Measurements from ENCODE around the gene CD79B.
A peak's percentile ranks its signal among the peaks of the same experiment; 100 is the strongest.
"Not testable (repeated sequence)": the region's sequence is repeated elsewhere in the genome, so short reads cannot be mapped to it uniquely, and the experiment has no call there.

The CD79B gene

DNA sequence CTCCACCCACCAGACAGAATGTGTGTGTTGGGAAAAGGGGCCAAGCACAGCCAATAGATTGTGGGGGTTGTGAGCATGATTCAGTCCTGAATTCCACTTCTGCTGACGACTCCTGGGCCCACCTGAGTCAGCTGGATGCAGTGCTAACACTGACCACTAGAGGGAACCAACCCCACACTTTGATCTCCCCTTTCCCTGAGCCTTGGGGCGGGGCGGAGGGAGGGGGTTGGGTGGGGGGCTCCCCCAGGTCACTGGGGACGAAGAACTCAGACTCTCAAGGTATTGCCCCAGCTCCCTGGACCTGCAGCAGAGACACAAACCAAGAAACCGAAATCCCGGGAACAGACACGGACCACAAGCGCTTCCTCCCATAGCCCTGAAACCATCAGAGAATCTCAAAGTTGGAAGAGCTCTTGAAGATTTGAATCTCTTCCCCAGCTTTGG is 20.5 kb downstream of the CD79B start:
- TF ChIP-seq, protein P1, sequence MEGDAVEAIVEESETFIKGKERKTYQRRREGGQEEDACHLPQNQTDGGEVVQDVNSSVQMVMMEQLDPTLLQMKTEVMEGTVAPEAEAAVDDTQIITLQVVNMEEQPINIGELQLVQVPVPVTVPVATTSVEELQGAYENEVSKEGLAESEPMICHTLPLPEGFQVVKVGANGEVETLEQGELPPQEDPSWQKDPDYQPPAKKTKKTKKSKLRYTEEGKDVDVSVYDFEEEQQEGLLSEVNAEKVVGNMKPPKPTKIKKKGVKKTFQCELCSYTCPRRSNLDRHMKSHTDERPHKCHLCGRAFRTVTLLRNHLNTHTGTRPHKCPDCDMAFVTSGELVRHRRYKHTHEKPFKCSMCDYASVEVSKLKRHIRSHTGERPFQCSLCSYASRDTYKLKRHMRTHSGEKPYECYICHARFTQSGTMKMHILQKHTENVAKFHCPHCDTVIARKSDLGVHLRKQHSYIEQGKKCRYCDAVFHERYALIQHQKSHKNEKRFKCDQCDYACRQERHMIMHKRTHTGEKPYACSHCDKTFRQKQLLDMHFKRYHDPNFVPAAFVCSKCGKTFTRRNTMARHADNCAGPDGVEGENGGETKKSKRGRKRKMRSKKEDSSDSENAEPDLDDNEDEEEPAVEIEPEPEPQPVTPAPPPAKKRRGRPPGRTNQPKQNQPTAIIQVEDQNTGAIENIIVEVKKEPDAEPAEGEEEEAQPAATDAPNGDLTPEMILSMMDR (IDR thresholded peaks at IDR 0.05; ENCODE audit: extremely low read depth, insufficient read depth, missing control alignments): peak; percentile 79
- DNase-seq (ENCODE audit: low spot score): peak; percentile 69
- in situ Hi-C loops (cut with MboI; ENCODE audit: low pct_unique_long_range_greater_than_20kb, low sequenced_read_pairs, unreplicated experiment): loop anchor here (10.0 to 25.0 kb wide), 3 partner anchors 103 to 376 kb away; partner anchors contain the start of gene ERN1

DNA sequence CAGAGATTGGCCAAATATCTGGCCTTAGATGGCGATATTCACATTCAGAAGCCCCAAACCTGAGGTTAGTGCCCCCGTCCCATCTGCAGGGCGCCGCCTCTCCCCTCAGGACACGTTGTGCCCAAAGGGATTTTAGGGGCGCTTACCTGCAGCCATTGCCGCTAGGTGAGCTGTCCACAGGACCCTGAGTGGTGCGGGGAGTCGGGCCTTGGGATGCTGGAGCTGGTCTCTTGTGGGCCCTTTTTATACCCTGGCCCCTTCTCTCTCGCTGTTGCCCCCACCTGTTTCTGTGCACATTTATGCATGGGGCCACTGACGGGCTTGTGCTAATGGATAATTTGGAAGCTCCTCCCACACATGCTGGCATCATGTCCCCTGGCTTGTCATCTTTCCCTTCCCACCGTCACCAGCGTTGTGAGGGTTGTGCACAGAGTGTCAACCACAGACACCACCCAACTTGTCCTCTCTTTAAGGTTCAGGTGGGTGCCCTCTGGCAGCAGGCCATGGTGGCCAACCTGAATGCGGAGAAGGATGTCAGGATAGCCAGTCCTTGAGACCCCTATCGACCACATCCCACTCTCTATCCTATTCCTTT is 21.0 kb downstream of the CD79B start, which contains the start of gene CSHL1:
Gene CSHL1, minus strand, starts transcription at position 218 of the 595 bp plus-strand sequence. Its CDS starts 62 bp downstream, at position 156.
- no peak for DNase-seq (ENCODE audit: low spot score)
- in situ Hi-C loops (cut with MboI; ENCODE audit: low pct_unique_long_range_greater_than_20kb, low sequenced_read_pairs, unreplicated experiment): loop anchor here (10.0 to 25.0 kb wide), 3 partner anchors 104 to 376 kb away; partner anchors contain the start of gene ERN1
- TF ChIP-seq, protein P1 (IDR thresholded peaks at IDR 0.05; ENCODE audit: extremely low read depth, insufficient read depth, missing control alignments): peak; percentile 19

DNA sequence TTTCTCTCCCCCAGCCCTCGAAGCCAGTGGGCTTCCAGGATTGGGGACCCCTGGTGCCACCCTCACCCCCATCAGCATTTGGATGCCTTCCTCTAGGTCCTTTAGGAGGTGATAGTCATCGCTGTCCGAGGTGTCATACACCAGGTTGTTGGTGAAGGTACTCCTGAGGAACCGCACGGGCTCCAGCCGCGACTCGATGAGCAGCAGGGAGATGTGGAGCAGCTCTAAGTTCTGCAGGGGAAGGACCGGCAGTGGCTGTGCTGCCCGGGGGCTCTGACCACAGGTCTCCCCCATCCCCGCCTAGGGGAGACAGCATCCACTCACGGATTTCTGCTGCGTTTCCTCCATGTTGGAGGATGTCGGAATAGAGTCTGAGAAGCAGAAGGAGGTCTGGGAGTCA is 22.0 kb downstream of the CD79B start:
- in situ Hi-C loops (cut with MboI; ENCODE audit: low pct_unique_long_range_greater_than_20kb, low sequenced_read_pairs, unreplicated experiment): loop anchor here (10.0 to 25.0 kb wide), 3 partner anchors 105 to 377 kb away; partner anchors contain the start of gene ERN1
- TF ChIP-seq, protein P1 (IDR thresholded peaks at IDR 0.05; ENCODE audit: extremely low read depth, insufficient read depth, missing control alignments): no peak
- no peak for DNase-seq (ENCODE audit: low spot score)

DNA sequence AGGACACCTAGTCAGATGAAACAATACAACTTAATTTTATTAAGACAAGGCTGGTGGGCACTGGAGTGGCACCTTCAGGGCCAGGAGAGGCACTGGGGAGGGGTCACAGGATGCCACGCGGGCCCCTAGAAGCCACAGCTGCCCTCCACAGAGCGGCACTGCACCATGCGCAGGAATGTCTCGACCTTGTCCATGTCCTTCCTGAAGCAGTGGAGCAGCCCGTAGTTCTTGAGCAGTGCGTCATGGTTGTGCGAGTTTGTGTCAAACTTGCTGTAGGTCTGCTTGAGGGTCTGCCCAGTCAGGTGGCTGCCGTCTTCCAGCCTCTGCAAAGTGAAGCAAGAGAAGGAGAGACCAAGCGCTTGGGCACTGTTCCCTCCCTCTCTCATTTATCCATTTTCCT is 22.5 kb downstream of the CD79B start:
- DNase-seq (ENCODE audit: low spot score): not testable (repeated sequence)
- in situ Hi-C loops (cut with MboI; ENCODE audit: low pct_unique_long_range_greater_than_20kb, low sequenced_read_pairs, unreplicated experiment): loop anchor here (25.0 kb wide), 1 partner anchor 378 kb away; no protein-coding TSS in a partner anchor

DNA sequence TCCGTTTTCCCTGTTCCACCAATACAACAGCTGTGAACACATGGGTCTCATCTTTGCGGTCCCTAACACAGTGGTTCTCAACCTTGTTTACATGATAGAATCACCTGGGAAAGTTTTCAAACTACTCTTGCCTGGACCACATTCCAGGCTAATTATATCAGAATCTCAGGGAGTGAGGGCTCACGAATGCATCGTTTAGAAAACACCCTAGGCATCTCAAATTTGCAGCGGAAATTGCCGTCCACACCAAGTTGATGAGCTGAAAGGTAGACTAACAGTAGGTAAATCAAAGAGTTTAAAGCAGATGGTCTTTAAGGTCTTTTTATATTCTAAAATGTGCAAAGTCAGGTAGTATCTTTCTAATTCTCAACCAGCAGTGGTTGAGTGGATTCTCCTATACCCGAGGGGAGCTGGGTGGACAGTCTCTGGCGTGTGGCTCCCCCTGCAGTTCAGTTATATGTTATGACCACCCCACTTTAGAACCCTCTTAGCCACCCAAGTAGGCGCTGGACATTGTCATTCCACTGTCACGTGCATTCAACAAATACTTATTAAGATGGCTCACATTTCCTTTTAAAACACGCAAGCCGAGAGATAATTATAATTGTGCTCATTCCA is 24.9 kb downstream of the CD79B start:
- in situ Hi-C loops (cut with MboI; ENCODE audit: low pct_unique_long_range_greater_than_20kb, low sequenced_read_pairs, unreplicated experiment): loop anchor here (25.0 kb wide), 1 partner anchor 380 kb away; no protein-coding TSS in a partner anchor
- TF ChIP-seq, protein P1 (IDR thresholded peaks at IDR 0.05; ENCODE audit: extremely low read depth, insufficient read depth, missing control alignments): peak; percentile 20
- not testable (repeated sequence) for DNase-seq (ENCODE audit: low spot score)

DNA sequence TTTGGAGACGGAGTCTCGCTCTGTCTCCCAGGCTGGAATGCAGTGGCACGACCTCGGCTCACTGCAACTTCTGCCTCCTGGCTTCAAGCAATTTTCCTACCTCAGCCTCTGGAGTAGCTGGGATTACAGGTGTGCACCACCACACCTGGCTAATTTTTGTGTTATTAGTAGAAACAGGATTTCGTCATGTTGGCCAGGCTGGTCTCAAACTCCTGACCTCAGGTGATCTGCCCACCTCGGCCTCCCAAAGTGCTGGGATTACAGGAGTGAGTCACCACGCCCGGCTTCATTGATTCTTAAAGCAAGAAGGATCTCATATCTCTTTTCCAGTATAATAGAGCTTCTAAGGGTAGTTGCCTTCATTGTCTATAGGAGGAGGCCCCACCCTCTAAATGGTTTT is 27.3 kb downstream of the CD79B start:
- in situ Hi-C loops (cut with MboI; ENCODE audit: low pct_unique_long_range_greater_than_20kb, low sequenced_read_pairs, unreplicated experiment): loop anchor here (25.0 kb wide), 1 partner anchor 383 kb away; no protein-coding TSS in a partner anchor
- not testable (repeated sequence) for DNase-seq (ENCODE audit: low spot score)

DNA sequence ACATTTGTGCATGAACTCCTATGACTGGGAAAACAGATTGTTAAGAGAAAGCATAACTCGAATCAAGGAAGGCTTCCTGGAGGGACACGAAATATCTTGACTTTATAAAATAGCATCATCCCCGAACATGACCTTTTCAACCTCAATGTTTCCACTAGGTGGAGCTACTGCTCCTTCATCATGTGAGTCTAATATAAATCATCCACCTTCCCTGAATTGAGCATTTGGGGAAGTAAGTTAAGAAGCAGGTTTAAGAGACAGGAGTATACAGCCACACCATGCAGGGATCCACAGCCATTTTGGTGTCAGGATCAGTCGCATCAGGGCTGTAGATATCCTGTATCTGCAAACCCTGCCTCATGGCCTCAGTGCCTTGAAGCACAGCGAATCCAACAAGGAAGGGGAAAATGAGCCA is 28.3 kb downstream of the CD79B start:
- not testable (repeated sequence) for DNase-seq (ENCODE audit: low spot score)
- TF ChIP-seq, protein P1 (IDR thresholded peaks at IDR 0.05; ENCODE audit: extremely low read depth, insufficient read depth, missing control alignments): peak; percentile 27
- in situ Hi-C loops (cut with MboI; ENCODE audit: low pct_unique_long_range_greater_than_20kb, low sequenced_read_pairs, unreplicated experiment): loop anchor here (25.0 kb wide), 1 partner anchor 384 kb away; no protein-coding TSS in a partner anchor

DNA sequence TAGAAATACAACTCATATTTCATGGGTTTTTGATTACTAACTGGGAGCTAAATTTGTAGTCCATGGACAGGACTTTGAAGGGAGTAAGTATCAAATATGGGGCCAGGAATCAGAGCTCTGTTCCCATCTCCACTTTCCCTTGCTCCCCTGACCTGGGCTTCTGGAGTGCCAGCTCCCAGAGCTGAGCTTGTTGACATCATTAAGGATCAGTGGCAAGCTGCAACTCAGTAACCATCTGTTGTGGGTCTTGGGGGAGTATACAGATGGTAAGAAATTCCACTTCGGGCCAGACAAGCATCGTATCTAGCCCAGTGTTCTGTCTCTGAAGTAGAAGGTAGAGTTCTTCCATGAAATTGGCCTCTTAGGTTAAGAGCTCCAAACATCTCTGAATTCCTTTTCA is 30.2 kb downstream of the CD79B start:
- DNase-seq (ENCODE audit: low spot score): not testable (repeated sequence)
- in situ Hi-C loops (cut with MboI; ENCODE audit: low pct_unique_long_range_greater_than_20kb, low sequenced_read_pairs, unreplicated experiment): loop anchor here (25.0 kb wide), 1 partner anchor 385 kb away; no protein-coding TSS in a partner anchor

DNA sequence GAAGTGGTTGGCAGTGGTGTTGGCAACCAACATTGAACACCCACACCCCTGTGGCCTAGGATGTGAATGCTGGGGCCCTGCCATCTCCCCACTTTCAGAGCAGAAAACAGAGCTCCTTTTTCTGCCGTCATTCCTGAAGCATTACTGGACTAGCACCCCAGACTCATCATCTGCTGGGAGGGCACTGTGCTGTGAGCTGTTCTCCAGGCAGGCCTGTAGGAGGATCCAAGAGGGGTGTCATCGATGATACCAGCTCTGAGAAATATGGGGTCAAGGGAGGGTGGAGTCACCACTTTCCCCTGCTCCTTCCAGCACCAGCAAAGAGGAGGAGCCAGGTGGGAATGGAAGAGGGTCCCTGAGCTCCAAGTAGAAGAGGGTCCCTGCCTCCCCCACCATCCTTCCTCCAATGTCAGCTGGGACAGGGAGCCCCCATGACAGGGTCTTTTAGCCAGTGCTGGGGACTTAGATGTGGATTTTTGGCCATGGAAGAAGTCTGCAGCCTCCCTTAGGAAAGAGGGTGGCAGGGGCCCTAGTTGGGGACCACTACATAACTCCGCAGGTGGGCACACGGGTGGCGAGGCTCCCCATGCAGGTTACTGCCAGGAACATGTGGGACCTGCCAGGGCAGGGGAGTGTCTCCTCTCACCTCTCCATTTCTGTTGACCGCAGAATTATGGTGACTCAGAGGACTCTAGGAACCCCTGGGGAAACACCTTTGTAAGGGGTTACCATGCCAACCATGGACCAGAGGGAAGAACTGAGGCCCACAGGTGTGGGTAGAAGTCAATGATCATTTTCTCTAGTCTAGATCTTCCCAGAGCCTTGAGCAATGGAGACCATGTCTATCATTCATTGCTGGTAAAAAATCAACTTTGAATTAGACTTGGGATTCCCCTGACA is 33.0 kb downstream of the CD79B start:
- in situ Hi-C loops (cut with MboI; ENCODE audit: low pct_unique_long_range_greater_than_20kb, low sequenced_read_pairs, unreplicated experiment): not testable (repeated sequence)
- DNase-seq (ENCODE audit: low spot score): peak; percentile 34

DNA sequence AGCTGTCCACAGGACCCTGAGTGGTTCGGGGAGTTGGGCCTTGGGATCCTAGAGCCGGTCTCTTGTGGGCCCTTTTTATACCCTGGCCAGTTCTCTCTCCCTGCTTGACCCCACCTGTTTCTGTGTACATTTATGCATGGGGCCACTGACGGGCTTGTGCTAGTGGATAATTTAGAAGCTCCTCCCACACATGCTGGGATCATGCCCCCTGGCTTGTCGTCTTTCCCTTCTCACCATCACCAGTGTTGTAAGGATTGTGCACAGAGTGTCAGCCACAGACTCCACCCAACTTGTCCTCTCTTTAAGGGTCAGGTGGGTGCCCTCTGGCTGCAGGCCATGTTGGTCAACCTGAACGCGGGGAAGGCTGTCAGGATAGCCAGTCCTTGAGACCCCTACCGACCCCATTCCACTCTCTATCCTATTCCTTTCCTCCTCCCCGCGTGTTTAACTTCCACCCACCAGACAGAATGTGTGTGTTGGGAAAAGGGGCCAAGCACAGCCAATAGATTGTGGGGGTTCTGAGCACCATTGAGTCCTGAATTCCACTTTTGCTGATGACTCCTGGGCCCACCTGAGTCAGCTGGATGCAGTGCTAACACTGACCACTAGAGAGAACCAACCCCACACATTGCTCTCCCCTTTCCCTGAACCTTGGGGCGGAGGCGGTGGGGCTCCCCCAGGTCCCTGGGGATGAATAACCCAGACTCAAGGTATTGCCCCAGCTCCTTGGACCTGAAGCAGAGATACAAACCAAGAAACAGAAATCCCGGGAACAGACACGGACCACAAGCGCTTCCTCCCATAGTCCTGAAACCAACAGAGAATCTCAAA is 35.4 kb downstream of the CD79B start, which contains the start of gene CSH1:
Gene CSH1, minus strand, starts transcription at position 51 of the 831 bp plus-strand sequence. CDS start 63 bp downstream, outside the sequence.
- in situ Hi-C loops (cut with MboI; ENCODE audit: low pct_unique_long_range_greater_than_20kb, low sequenced_read_pairs, unreplicated experiment): not testable (repeated sequence)

More for the DNA sequence above, 35.4 kb downstream of the CD79B start, which contains the start of gene CSH1:
- not testable (repeated sequence) for DNase-seq (ENCODE audit: low spot score)

All from GM13977 (cell line).